ENCODE measurements around the gene UBE2Q2.

UBE2Q2 gene

DNA sequence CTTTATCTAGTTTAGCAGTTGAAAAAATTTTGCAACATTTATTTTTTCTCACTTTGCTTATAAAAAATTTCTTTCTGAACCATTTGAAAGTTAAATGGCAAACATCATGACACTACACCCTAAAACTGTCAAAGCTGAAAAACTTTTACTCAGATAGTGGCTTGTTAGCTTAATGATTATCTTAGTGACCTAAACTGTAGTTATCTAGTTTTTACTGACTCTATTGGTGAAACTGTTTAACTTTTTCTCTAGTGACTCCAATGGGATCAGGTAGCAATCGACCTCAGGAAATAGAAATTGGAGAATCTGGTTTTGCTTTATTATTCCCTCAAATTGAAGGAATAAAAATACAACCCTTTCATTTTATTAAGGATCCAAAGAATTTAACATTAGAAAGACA lies 73.7 kb downstream of the UBE2Q2 start:
- TF ChIP-seq, protein P1, sequence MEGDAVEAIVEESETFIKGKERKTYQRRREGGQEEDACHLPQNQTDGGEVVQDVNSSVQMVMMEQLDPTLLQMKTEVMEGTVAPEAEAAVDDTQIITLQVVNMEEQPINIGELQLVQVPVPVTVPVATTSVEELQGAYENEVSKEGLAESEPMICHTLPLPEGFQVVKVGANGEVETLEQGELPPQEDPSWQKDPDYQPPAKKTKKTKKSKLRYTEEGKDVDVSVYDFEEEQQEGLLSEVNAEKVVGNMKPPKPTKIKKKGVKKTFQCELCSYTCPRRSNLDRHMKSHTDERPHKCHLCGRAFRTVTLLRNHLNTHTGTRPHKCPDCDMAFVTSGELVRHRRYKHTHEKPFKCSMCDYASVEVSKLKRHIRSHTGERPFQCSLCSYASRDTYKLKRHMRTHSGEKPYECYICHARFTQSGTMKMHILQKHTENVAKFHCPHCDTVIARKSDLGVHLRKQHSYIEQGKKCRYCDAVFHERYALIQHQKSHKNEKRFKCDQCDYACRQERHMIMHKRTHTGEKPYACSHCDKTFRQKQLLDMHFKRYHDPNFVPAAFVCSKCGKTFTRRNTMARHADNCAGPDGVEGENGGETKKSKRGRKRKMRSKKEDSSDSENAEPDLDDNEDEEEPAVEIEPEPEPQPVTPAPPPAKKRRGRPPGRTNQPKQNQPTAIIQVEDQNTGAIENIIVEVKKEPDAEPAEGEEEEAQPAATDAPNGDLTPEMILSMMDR (IDR thresholded peaks at IDR 0.05; ENCODE audit: low read depth, low read length) = no peak
- DNase-seq = no peak
- no peak overlapping the region for H3K4me3 ChIP-seq (ENCODE audit: low read depth, low read length)
- H3K9me3 ChIP-seq = no peaks in the 10 kb centered on the region
- no peaks in the 10 kb centered on the region for H3K4me1 ChIP-seq
- H3K27me3 ChIP-seq = no peaks in the 10 kb centered on the region
- peaks cover 33% of the 10 kb centered on the region for H3K36me3 ChIP-seq

DNA sequence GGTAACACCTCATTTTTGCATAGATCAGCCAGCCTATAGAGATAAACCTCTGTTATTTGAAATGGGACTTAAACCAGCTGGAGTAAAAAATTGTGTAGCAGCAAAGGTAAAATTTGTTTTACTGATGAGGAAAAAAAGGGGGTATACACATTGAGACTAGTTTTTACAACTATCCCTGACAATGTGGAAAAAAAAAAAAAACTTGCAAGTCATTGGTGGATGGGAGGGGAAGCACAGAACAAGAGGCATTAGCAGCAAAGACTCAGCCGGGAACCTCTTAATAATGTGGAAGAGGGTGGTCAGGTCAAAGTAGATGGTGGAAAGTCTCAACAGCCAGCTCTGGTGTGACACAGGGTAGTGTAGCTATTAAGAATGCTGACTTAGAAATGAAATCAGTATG lies 74.9 kb downstream of the UBE2Q2 start:
- no peaks in the 10 kb centered on the region for H3K9me3 ChIP-seq
- H3K4me1 ChIP-seq = no peaks in the 10 kb centered on the region
- no peak overlapping the region for H3K4me3 ChIP-seq (ENCODE audit: low read depth, low read length)
- peaks cover 33% of the 10 kb centered on the region for H3K36me3 ChIP-seq
- DNase-seq = no peak
- TF ChIP-seq, protein P1 (IDR thresholded peaks at IDR 0.05; ENCODE audit: low read depth, low read length) = no peak
- no peaks in the 10 kb centered on the region for H3K27me3 ChIP-seq

DNA sequence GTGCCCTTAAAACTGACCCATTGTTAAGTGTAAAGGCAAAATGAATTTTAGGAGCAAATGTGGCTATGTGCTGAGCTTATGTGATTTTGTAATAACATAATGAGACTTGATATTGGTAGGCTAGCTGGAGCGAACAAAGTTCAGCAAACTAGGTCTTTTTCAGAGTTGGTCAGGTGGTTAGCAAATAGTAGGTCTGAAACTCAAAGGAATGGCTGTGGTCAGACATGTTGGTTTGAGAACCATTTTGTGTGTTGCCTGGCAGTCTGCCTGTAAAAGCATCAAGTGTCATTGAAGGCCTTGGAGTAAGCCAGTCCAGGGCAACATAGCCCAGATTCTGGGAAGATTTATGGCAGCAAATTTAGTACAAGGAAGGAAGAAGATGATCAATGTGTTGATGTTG lies 76.8 kb downstream of the UBE2Q2 start:
- Histone ChIP-seq H3K27me3 (no peaks in the 10 kb centered on the region), H3K4me1 (no peaks in the 10 kb centered on the region), H3K4me3 (ENCODE audit: low read depth, low read length) (no peak overlapping the region), H3K9me3 (no peaks in the 10 kb centered on the region), H3K36me3 (peaks cover 15% of the 10 kb centered on the region)
- no peak for DNase-seq
- TF ChIP-seq, protein P1 (IDR thresholded peaks at IDR 0.05; ENCODE audit: low read depth, low read length) = no peak

DNA sequence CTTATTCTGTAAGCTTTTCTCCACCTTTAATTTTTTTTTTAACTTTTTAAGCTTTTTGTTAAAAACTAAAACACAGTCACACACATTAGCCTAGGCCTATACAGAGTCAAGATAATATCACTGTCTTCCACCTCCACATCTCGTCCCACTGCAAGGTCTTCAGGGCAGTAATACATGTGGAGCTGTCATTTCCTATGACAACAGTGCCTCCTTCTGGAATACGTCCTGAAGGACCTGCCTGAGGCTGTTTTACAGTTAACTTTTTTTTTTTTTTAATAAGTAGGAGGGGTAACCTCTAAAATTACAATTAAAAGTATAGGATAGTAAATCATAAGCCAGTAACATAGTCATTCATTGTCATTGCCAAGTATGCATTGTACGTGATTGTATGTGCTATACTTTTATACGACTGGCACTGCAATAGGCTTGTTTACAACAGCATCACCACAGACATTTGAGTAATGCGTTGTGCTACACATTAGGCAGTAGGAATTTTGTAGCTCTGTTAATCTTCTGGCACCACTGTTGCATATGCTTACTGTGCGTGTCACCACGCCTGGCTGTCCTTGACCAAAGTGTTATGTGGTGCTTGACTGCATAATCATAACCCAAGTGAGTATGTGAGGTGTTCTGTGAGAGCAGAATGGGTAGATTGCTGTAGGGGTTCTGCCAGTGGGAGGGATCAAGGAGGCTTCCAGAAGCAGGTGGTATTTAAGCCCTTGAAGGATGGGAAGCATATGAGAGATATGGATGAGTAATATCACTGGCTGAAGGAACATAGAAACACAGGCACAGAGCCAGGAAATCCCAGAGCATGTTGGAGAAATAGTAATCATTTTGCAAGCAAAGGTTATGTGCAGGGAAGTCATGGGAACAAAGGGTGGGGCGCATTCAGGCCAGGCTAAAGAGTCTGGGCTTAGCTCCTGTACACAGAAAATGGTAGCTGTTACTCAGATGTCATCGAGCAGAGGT lies 78.8 kb downstream of the UBE2Q2 start:
- TF ChIP-seq, protein P1 (IDR thresholded peaks at IDR 0.05; ENCODE audit: low read depth, low read length) = peak; percentile 68
- Histone ChIP-seq H3K4me3 (ENCODE audit: low read depth, low read length) (no peak overlapping the region), H3K27me3 (no peaks in the 10 kb centered on the region), H3K9me3 (no peaks in the 10 kb centered on the region), H3K4me1 (no peaks in the 10 kb centered on the region), H3K36me3 (peaks cover 3% of the 10 kb centered on the region)
- peak; percentile 65 for DNase-seq

DNA sequence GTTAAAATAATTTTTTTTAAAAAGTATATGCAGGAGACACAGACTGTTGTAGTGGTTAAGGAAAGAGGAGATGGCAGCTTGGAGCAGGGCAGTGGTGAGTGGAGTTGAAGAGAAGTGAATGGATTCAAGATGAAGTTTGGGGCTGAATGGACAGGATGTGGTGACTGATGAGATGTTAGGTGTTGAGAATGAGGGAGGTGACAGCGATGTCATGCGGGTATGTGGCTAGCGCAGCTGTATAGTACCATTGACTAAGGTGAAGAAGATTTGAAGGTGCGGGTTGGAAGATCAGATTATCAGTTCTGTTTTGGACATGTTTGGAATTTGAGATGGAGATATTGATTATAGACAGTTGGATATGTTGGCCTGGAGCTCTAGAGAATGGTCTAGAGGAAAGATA lies 80.5 kb downstream of the UBE2Q2 start:
- TF ChIP-seq, protein P1 (IDR thresholded peaks at IDR 0.05; ENCODE audit: low read depth, low read length) = no peak
- H3K36me3 ChIP-seq = no peaks in the 10 kb centered on the region

DNA sequence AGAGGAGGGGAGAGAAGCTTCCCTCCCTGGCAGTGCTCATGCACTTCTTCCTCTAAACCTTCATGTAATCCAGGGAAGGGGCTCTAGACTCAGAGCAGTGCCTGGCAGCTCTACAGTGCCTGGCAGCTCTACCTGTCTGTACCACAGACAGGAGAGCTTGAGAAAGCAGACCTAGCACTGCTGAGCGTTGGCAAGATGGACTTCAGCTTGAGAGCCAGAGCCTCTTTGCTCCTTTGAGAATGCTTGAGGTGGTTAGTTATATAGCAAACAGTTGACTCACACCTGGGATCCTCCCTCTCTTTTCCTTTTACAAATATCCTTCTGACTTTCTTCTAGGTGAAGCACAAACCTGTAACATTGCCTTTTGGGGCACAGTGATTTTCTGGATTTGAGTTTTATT lies 81.3 kb downstream of the UBE2Q2 start:
- Histone ChIP-seq H3K36me3 (no peaks in the 10 kb centered on the region), H3K4me3 (ENCODE audit: low read depth, low read length) (no peak overlapping the region), H3K27me3 (no peaks in the 10 kb centered on the region), H3K4me1 (no peaks in the 10 kb centered on the region), H3K9me3 (no peaks in the 10 kb centered on the region)
- DNase-seq = no peak
- TF ChIP-seq, protein P1 (IDR thresholded peaks at IDR 0.05; ENCODE audit: low read depth, low read length) = no peak

More for the DNA sequence above, 80.5 kb downstream of the UBE2Q2 start:
- H3K27me3 ChIP-seq = no peaks in the 10 kb centered on the region
- no peaks in the 10 kb centered on the region for H3K9me3 ChIP-seq
- no peak for DNase-seq
- H3K4me3 ChIP-seq (ENCODE audit: low read depth, low read length) = no peak overlapping the region
- H3K4me1 ChIP-seq = no peaks in the 10 kb centered on the region
